ENCODE data around the gene PDIA5.

DNA sequence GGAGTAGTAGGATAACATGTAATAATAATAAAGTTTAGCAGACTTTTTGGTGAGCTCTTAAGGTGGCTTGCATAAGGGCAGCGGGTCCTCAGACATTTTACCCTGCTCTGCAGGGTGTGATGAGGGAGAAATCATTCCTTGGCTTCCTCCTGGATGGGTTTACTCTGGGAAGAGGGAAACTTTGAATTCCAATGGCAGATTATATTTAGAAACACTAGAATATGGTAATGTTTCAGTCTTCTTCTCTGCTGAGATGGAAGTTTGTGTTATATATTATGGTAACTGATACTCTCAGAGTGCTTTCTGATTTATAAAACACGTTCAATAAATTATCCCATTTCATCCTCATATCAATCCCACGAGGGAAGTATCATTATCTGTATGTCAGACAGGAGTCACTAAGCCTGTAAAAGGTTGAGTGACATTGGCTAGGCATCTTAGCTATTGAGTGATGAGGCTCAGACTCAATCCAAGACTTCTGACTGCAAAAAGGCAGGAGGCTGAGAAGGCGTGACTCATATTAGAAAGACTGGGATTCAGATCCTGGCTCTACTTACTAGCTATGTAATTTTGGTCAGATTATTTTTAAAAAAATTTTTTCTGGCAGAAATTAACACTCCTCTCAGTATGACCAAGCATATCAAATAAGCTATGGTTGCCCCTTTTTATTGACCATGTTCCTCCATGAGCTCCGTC, 19.3 kb downstream of the PDIA5 start:
- TF ChIP-seq, protein P1, sequence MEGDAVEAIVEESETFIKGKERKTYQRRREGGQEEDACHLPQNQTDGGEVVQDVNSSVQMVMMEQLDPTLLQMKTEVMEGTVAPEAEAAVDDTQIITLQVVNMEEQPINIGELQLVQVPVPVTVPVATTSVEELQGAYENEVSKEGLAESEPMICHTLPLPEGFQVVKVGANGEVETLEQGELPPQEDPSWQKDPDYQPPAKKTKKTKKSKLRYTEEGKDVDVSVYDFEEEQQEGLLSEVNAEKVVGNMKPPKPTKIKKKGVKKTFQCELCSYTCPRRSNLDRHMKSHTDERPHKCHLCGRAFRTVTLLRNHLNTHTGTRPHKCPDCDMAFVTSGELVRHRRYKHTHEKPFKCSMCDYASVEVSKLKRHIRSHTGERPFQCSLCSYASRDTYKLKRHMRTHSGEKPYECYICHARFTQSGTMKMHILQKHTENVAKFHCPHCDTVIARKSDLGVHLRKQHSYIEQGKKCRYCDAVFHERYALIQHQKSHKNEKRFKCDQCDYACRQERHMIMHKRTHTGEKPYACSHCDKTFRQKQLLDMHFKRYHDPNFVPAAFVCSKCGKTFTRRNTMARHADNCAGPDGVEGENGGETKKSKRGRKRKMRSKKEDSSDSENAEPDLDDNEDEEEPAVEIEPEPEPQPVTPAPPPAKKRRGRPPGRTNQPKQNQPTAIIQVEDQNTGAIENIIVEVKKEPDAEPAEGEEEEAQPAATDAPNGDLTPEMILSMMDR (conservative IDR thresholded peaks at IDR 0.05; ENCODE audit: low read depth, low read length): no peak
- TF ChIP-seq POLR2A (IDR thresholded peaks at IDR 0.05; ENCODE audit: low read depth, low read length) (no peak), MAZ (IDR thresholded peaks at IDR 0.05; ENCODE audit: borderline replicate concordance, low read depth, low read length) (no peak), RAD21 (IDR thresholded peaks at IDR 0.05; ENCODE audit: low read length) (no peak), MXI1 (IDR thresholded peaks at IDR 0.05; ENCODE audit: borderline replicate concordance, low read depth, low read length) (no peak), MAFK (IDR thresholded peaks at IDR 0.05; ENCODE audit: low read depth, low read length) (no peak), SMC3 (IDR thresholded peaks at IDR 0.05; ENCODE audit: low read depth, low read length) (no peak), RFX5 (IDR thresholded peaks at IDR 0.05; ENCODE audit: low read depth, low read length) (no peak), CEBPB (IDR thresholded peaks at IDR 0.05; ENCODE audit: low read depth, low read length) (no peak), RCOR1 (IDR thresholded peaks at IDR 0.05; ENCODE audit: insufficient replicate concordance, low read length) (no peak)
- TF ChIP-seq, protein P2, sequence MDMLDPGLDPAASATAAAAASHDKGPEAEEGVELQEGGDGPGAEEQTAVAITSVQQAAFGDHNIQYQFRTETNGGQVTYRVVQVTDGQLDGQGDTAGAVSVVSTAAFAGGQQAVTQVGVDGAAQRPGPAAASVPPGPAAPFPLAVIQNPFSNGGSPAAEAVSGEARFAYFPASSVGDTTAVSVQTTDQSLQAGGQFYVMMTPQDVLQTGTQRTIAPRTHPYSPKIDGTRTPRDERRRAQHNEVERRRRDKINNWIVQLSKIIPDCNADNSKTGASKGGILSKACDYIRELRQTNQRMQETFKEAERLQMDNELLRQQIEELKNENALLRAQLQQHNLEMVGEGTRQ (IDR thresholded peaks at IDR 0.05; ENCODE audit: low read depth, low read length): no peak
